NCI-H526 (cell line): ENCODE measurements around the gene PHACTR2.
"Not testable (repeated sequence)": the region's sequence is repeated elsewhere in the genome, so short reads cannot be mapped to it uniquely, and the experiment has no call there.

Source experiments
- DNase-seq, 2 experiments: peaks; one replicate each; lab custom pipeline; 2025; lab: John Stamatoyannopoulos, UW

Gene PHACTR2

DNA sequence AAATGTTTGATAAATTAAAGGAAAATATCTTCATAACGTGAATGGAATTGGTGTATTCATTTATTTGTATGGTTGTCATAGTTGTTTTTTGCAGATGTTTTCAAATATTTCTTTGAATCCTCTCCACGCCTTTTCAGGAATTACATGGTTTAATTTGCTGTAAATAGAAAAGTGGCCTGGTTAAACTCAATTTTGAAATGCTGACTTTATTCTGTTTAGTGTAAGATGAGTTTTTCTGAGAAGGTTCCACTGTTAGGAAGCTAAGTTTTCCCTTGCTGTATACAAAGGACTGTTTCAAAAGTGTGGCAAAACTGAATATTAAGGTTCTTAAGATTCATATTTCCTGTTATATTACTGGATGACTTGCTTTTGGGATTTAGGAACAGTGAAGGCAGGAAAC, 186.0 kb downstream of the PHACTR2 start:
- DNase-seq, result no peak

DNA sequence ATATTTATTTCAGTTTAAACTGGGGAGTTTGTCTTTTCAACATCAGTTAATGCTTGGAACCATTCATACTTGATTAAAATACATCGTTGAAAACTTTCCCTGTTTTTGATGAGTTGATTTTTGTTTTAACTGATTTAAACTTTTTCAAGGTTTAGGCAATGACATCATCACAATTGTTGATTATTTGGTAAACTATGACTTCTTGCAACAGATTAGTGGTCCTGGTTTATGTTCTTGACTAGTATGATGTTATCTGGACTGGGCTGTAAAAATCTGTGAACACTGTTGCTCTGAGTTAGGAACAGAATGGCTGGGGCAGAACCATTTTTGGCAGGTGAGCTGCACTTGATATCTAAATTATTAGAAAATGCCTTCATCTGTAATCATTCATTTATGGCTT, 186.5 kb downstream of the PHACTR2 start, which contains the start of gene ZC2HC1B:
Gene ZC2HC1B, plus strand, starts transcription at position 241 of the 400 bp plus-strand sequence. Its CDS starts 66 bp downstream, at position 307.
- no peak for DNase-seq

DNA sequence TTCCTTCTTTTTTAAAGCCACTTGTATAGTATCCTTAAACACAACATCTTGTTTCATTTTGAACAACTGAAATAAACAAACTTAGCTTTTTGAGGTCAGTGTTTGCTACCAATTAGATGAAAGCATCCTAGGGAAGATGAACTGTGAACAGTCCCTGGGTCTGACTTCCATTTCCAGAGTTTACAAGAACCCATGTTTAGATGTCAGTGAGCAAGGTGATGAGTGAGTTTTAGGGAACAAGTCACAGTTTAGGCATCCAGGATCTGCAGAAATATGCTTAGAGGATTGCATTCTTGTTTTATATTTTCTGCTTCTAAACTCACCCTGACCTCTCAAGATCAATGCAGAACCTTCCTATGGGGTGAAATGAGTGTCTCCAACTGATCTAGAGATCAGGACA, 189.5 kb downstream of the PHACTR2 start:
- no peak for DNase-seq

DNA sequence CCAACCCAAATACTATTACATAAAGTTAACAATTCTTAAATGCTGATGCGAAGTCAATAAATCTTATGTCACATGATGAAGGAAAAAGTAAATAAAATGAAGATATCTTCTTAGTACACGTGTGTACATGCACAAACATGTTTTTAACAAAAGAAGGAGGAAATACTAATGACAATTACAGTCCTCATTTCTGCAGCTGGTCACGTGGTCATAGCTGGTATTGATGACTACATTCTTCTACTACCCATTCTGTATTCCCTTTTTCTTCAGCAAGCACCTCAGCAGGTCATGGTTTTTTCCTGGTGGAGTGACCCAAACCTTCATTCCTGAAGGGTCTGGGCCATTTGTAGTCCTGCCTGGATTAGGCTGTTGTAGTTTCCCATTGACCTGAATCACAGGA, 191.0 kb downstream of the PHACTR2 start:
- not testable (repeated sequence) for DNase-seq

GRCh38 chr6:143871202-143871730, 193.5 kb downstream of the PHACTR2 start:
- DNase-seq, result not testable (repeated sequence)

DNA sequence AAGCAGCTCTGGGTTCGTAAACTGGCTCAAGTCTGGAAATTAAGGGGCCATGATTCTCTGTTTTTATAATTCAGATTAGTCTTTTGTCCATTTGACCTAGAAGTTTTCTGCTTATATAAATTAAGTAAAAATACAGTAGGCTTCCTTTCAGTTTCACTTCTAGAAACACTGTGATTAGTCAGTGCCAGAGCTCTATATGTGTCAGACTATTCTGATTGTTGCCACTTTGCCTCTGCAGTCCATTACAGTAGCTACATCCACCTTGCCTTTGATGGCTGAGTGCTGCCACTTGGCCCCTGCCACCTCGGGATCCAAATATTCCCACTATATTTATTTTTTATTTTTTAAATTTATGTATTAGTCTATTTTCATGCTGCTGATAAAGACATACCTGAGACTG, 194.4 kb downstream of the PHACTR2 start:
- DNase-seq, result no peak

DNA sequence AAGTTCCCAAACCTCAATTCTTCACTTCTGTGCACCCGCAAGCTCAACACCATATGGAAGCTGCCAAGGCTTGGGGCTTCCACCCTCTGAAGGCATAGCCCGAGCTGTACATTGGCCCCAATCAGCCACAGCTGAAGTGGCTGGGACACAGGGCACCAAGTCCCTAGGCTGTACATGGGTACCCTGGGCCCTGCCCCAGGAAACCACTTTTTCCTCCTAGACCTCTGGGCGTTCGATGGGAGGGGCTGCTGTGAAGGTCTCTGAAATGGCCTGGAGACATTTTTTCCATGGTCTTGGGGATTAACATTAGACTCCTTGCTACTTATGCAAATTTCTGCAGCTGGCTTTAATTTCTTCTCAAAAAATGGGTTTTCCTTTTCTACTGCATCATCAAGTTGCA, 195.8 kb downstream of the PHACTR2 start:
- DNase-seq, result not testable (repeated sequence)

DNA sequence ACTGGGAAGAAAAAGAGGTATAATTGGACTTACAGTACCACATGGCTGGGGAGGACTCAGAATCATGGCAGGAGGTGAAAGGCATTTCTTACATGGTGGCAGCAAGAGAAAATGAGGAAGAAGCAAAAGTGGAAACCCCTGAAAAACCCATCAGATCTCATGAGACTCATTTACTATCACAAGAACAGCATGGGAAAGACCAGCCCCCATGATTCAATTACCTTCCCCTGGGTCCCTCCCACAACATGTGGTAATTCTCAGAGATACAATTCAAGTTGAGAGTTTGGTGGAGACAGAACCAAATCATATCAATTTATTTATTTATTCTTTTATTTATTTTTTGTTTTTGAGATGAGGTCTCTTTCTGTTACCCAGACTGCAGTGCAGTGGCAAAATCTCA, 196.7 kb downstream of the PHACTR2 start:
- not testable (repeated sequence) for DNase-seq

DNA sequence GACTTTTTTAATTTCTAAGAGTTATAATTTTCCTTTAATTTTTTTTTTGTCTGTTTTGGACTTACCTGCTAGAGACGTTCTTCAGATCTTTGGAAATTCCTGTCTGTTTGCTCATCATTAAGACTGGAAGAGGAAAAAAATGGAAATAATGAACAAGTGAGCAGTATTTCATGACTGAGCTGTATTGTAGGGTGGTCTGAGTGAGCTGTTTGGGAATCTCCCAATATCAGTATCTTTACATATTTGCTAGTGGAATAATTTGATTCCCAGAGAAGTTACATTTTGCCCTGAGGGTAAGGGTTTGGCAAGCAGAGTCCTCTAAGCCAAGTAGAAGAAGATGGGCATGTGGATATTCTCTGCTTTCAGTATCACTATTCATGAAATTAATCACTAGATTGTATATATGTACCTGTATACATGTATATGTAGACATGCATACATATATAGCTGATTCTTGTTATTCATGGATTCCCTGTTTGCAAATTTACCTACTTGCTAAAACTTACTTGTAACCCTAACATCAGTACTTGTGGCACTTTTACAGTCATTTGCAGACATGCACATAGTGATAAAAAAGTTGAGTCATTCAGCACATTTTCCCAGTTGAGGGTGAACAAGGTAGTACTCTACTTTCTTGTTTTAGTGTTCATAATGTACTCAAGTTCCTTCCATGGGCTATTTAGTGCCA, 200.0 kb downstream of the PHACTR2 start:
- no peak for DNase-seq

- no peak for DNase-seq
Measured at GRCh38 chr6:143878272-143878760, 200.6 kb downstream of the PHACTR2 start.

GRCh38 chr6:143880412-143880811, 202.6 kb downstream of the PHACTR2 start:
- no peak for DNase-seq
